HepG2 (cell line): ENCODE data around the gene AMBRA1. TPM values are rescaled to one million over a fixed set of nuclear protein-coding genes. Genes with fewer than 3 reads are reported as not detected.

Experiments
- ARID3A ChIP-seq: IDR thresholded peaks from 2 replicates; pipeline ENCODE4 v1.6.1; 2012; ENCODE audit warnings: low read depth, low read length, improper control_type of control experiment
- ATF4 ChIP-seq, 2 experiments: fragments of 450-650 bp in 1 of 2; sonication (generic) in 1 of 2; formaldehyde crosslinking; IDR thresholded peaks; 2 replicates each; pipeline versions ENCODE4 v1.5.0 to v1.8.0; 2020 to 2022; ENCODE audit warnings: mild to moderate bottlenecking in 1 of 2, missing genetic modification reagents in 1 of 2
- CSRNP2 ChIP-seq: sonication (generic); formaldehyde crosslinking; conservative IDR thresholded peaks from 2 replicates; pipeline ENCODE4 v1.8.0; 2022; ENCODE audit warnings: low read depth, missing genetic modification reagents
- CTCF ChIP-seq: sonication (generic); formaldehyde crosslinking; IDR thresholded peaks from 2 replicates; pipeline ENCODE4 v1.5.0; 2020; ENCODE audit warnings: mild to moderate bottlenecking, missing genetic modification reagents, moderate library complexity
- HDAC1 ChIP-seq: sonication (generic); formaldehyde crosslinking; IDR thresholded peaks from 2 replicates; pipeline ENCODE4 v1.5.1; 2020; ENCODE audit warnings: mild to moderate bottlenecking, missing genetic modification reagents
- HINFP ChIP-seq: sonication (generic); formaldehyde crosslinking; IDR thresholded peaks from 2 replicates; pipeline ENCODE4 v1.4.0; 2020; ENCODE audit warnings: low read depth, mild to moderate bottlenecking, missing genetic modification reagents
- MAF1 ChIP-seq: sonication (generic); formaldehyde crosslinking; IDR thresholded peaks from 2 replicates; pipeline ENCODE4 v1.5.0; 2020; ENCODE audit warnings: missing genetic modification reagents, borderline replicate concordance
- MTERF4 ChIP-seq: sonication (generic); formaldehyde crosslinking; IDR thresholded peaks from 2 replicates; pipeline ENCODE4 v1.8.0; 2023; ENCODE audit warnings: mild to moderate bottlenecking, missing genetic modification reagents
- NBN ChIP-seq: fragments of 450-650 bp; conservative IDR thresholded peaks from 2 replicates; pipeline ENCODE4 v1.6.1; 2017
- NCOA1 ChIP-seq: sonication (generic); formaldehyde crosslinking; IDR thresholded peaks from 2 replicates; pipeline ENCODE4 v1.9.0; 2021; ENCODE audit warnings: missing genetic modification reagents
- SP140L ChIP-seq: sonication (generic); formaldehyde crosslinking; IDR thresholded peaks from 2 replicates; pipeline ENCODE4 v1.4.0; 2020; ENCODE audit warnings: missing genetic modification reagents, borderline replicate concordance
- TBX3 ChIP-seq: fragments of 450-650 bp; IDR thresholded peaks from 2 replicates; pipeline ENCODE4 v1.6.1; 2017; ENCODE audit warnings: antibody characterized with exemption, mild to moderate bottlenecking, inconsistent platforms, borderline replicate concordance
- ZBTB46 ChIP-seq: sonication (generic); formaldehyde crosslinking; IDR thresholded peaks from 2 replicates; pipeline ENCODE4 v1.4.0; 2020; ENCODE audit warnings: mild to moderate bottlenecking, missing genetic modification reagents, borderline replicate concordance
- ZNF777 ChIP-seq: sonication (generic); formaldehyde crosslinking; IDR thresholded peaks from 2 replicates; pipeline ENCODE4 v1.4.0; 2020; ENCODE audit warnings: missing genetic modification reagents
- ZNF788 ChIP-seq: sonication (generic); formaldehyde crosslinking; IDR thresholded peaks from 2 replicates; pipeline ENCODE4 v1.5.0; 2020; ENCODE audit warnings: mild to moderate bottlenecking, missing genetic modification reagents, borderline replicate concordance
- polyA plus RNA-seq, 8 experiments: library from polyadenylated mRNA; depleted of rRNA in 3 of 8; stranded (reverse) in 7 of 8; unstranded in 1 of 8; fragments of >200 nt; fragmentation: Illumina TruSeq in 4 of 8; extraction: Trizol in 4 of 8; gene quantifications; 2 replicates each; pipeline versions ENCODE4 v1.2.1 to v1.2.3, GENCODE V29; 2011 to 2016; ENCODE audit warnings: low read depth in 4 of 8, missing spikeins in 1 of 8, mixed read lengths in 1 of 8; ENCODE audit not compliant: insufficient read depth in 1 of 8
- total RNA-seq, 5 experiments: library from RNA; depleted of rRNA; stranded (reverse); fragments of >200 nt; fragmentation: Illumina TruSeq; extraction: Trizol; gene quantifications; 2 replicates each; pipeline ENCODE4 v1.2.3, GENCODE V29; 2016; ENCODE audit warnings: low read depth in 1 of 5

The AMBRA1 gene
- total and polyA plus RNA-seq, 2 of the 13 experiments (the other 11 are each of a cell fraction or from before 2014, with no cell fraction given): 15.7 to 26.0 TPM

GRCh38 chr11:46392421-46393230, 201.2 kb downstream of the AMBRA1 start (continued):
- TF ChIP-seq HDAC1 (CRISPR knock-in tag) (peak; percentile 97), MTERF4 (CRISPR knock-in tag) (peak; percentile 97), TBX3 (no peak), ZBTB46 (CRISPR knock-in tag) (no peak), ZNF788 (CRISPR knock-in tag) (peak; percentile 95; the same call in 1 of the 2 replicates), CSRNP2 (no peak; the same call in 1 of the 2 replicates), NBN (no peak), MAF1 (CRISPR knock-in tag) (peak; percentile 98), SP140L (CRISPR knock-in tag) (peak; percentile 99; the same call in 1 of the 2 replicates), NCOA1 (CRISPR knock-in tag) (peak; percentile 85; the same call in 1 of the 2 replicates), CTCF (CRISPR knock-in tag) (peak; percentile 43), ATF4 (CRISPR knock-in tag; IDR thresholded peaks at IDR 0.05) (peak in 1 of 2 experiments; percentile 74; a peak in 2 of 4 replicates), ARID3A (no peak), ZNF777 (peak; percentile 87), HINFP (CRISPR knock-in tag) (peak; percentile 89)
